Thoracic aorta (tissue), 2 donors: ENCODE measurements around the gene FCN1. TPM values are rescaled to one million over a fixed set of nuclear protein-coding genes. Genes with fewer than 3 reads are reported as not detected.

Experiments
- ATAC-seq: fragments of 150-250 bp; one replicate; pipeline ENCODE4 v1.8.0; 2017; ENCODE audit warnings: low read depth; ENCODE audit not compliant: insufficient number of reproducible peaks, low FRiP score
- DNase-seq: peaks from one replicate; pipeline ENCODE4 v3.0.0-alpha.2; 2020; ENCODE audit warnings: low spot score
- H3K27ac ChIP-seq, 2 donors: fragments of 200-600 bp; sonication (generic); 1 replicate in 1 of 2; 2 replicates in 1 of 2; pipeline ENCODE4 v1.5.1; 2016; ENCODE audit warnings: mild to moderate bottlenecking in 2 of 2, moderate library complexity in 2 of 2
- H3K27me3 ChIP-seq: fragments of 200-600 bp; sonication (generic); replicated peaks from 2 replicates; pipeline ENCODE4 v1.6.0; 2016; ENCODE audit warnings: mild to moderate bottlenecking; ENCODE audit not compliant: insufficient read depth
- H3K36me3 ChIP-seq: fragments of 200-600 bp; sonication (generic); one replicate; pipeline ENCODE4 v1.5.1; 2016
- H3K4me1 ChIP-seq, 2 donors: fragments of 200-600 bp; sonication (generic); 1 replicate in 1 of 2; 2 replicates in 1 of 2; pipeline versions ENCODE4 v1.5.1 to v1.6.0; 2016; ENCODE audit warnings: low read depth in 2 of 2, mild to moderate bottlenecking in 1 of 2; ENCODE audit not compliant: control insufficient read depth in 1 of 2
- H3K4me3 ChIP-seq: fragments of 200-600 bp; sonication (generic); 2 replicates; pipeline ENCODE4 v1.5.1; 2016; ENCODE audit warnings: mild to moderate bottlenecking
- H3K9me3 ChIP-seq: fragments of 200-600 bp; sonication (generic); 2 replicates; pipeline ENCODE4 v1.5.1; 2016
- total RNA-seq, 2 donors: library from RNA; depleted of rRNA; stranded (reverse); fragments of >200 nt; gene quantifications; one replicate each; pipeline versions ENCODE4 v1.1.0 to v1.2.3, GENCODE V29; 2016
- TF ChIP-seq, protein P1 (sequence below): fragments of 200-600 bp; sonication (generic); IDR thresholded peaks from one replicate; pipeline ENCODE4 v1.5.1; 2019; ENCODE audit warnings: antibody characterized with exemption

Gene FCN1
- total RNA-seq, 2 donors from 2014 or later = 2.2 to 14.3 TPM

DNA sequence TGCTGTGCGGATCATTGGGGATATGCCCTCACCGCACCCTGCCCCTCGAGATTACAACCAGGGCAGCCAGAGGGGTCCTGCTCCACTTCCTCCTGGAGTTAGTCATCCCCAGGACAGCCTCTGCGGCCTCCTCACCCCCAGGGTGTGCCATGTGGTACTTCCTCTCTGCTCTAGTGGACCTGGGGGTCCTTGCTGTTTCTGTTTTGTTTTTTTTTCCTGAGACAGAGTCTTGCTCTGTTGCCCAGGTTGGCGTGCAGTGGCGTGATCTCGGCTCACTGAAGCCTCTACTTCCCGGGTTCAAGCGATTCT lies 5.2 kb upstream of the FCN1 start:
- ATAC-seq (no peak), DNase-seq (no peak)
- no peaks in the 10 kb centered on the region for H3K27me3 ChIP-seq
- TF ChIP-seq, protein P1, sequence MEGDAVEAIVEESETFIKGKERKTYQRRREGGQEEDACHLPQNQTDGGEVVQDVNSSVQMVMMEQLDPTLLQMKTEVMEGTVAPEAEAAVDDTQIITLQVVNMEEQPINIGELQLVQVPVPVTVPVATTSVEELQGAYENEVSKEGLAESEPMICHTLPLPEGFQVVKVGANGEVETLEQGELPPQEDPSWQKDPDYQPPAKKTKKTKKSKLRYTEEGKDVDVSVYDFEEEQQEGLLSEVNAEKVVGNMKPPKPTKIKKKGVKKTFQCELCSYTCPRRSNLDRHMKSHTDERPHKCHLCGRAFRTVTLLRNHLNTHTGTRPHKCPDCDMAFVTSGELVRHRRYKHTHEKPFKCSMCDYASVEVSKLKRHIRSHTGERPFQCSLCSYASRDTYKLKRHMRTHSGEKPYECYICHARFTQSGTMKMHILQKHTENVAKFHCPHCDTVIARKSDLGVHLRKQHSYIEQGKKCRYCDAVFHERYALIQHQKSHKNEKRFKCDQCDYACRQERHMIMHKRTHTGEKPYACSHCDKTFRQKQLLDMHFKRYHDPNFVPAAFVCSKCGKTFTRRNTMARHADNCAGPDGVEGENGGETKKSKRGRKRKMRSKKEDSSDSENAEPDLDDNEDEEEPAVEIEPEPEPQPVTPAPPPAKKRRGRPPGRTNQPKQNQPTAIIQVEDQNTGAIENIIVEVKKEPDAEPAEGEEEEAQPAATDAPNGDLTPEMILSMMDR = no peak
- no peaks in the 10 kb centered on the region for H3K36me3 ChIP-seq
- peaks cover 8% of the 10 kb centered on the region for H3K9me3 ChIP-seq
- H3K27ac ChIP-seq = no peak overlapping the region
- H3K4me3 ChIP-seq = no peak overlapping the region
- no peaks in the 10 kb centered on the region for H3K4me1 ChIP-seq

DNA sequence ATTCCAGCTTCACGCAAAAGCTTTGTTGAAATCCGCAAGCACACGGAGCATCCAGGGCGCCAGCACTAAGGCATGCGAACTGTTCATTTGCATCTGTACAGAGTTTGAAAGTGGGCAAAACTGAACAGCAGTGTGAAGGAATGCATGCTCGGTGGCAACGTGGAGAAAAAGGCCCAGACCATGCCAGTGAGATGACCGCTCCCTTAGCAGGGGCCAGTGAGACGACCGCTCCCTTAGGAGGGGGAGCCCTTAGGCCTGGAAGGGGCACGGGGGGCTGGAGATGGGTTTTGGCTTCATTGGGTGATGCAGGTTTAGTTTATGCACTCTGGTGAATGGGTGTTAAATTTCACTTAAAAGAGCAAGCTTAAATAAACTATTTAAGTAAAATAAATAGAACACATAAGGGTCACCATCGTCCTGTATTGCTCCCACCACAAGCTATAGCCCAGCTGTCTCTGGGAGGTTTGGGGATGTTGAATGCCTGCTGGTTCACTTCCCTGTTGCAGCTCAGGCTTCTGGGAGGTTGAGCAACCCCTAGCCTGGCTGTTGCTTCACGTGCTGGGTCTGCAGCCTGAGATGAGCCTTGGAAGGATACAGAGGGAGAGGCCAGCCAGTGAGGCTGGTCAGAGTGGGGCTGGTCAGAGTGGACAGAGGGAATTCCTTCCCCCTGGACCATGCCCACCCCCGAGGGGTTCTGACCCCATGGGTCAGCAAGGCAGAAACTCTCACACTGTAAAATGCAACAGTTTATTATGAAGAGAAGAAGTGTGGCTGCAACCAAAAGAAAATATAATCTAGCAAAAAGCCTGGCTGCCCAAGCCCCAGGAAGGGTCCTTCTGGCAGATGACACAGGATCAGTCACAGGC lies 4.6 kb upstream of the FCN1 start:
- no peak overlapping the region for H3K4me3 ChIP-seq
- DNase-seq (no peak), ATAC-seq (no peak)
- no peak overlapping the region for H3K27ac ChIP-seq
- peaks cover 8% of the 10 kb centered on the region for H3K9me3 ChIP-seq
- no peaks in the 10 kb centered on the region for H3K4me1 ChIP-seq
- no peaks in the 10 kb centered on the region for H3K36me3 ChIP-seq
- TF ChIP-seq, protein P1 = no peak
- no peaks in the 10 kb centered on the region for H3K27me3 ChIP-seq

DNA sequence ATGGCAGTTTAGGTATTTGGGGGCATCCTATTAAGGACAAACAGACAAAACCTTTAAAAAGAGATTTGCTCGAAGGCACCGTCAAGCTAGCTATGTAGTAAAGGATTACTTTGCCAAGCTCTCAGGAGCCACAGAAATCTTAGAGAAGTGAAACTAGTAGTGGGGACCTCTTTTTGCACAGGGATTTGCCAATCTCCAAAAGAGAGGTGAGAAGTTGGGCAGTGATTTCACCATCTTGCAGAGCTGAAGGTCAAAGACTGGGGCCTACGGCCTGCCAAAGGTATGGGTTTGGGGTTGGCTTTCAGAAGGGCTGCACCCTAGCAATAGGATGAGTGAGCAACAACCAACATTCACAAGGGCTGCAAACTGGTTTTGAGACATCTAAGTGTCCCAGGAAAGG lies 1.6 kb upstream of the FCN1 start:
- H3K27ac ChIP-seq = no peak overlapping the region
- DNase-seq = no peak
- H3K4me3 ChIP-seq = no peak overlapping the region
- TF ChIP-seq, protein P1 = no peak
- ATAC-seq = no peak
- no peaks in the 10 kb centered on the region for H3K4me1 ChIP-seq
- no peaks in the 10 kb centered on the region for H3K36me3 ChIP-seq
- no peaks in the 10 kb centered on the region for H3K27me3 ChIP-seq
- peaks cover 8% of the 10 kb centered on the region for H3K9me3 ChIP-seq

DNA sequence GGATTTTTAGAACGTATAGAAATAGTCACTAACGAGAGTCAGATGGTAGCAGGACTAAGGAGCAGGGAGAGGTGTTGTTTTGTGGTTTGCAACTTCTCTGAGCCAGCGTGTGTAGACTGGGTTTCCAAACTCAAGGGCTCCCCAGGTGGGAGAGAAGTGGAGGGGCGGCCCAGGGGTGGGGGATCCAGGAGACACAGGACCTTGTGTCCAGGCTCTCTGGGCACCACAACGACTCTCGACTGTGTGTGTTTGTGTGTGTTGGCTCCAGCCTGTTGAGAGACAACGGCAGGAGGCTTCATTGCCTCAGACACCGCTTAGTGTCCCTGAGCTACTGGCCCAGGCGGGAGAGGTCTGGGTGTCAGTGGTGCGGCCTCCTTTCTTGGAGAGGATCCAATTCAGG lies 934 bp upstream of the FCN1 start:
- H3K4me1 ChIP-seq = no peaks in the 10 kb centered on the region
- ATAC-seq = no peak
- H3K27me3 ChIP-seq = no peaks in the 10 kb centered on the region

DNA sequence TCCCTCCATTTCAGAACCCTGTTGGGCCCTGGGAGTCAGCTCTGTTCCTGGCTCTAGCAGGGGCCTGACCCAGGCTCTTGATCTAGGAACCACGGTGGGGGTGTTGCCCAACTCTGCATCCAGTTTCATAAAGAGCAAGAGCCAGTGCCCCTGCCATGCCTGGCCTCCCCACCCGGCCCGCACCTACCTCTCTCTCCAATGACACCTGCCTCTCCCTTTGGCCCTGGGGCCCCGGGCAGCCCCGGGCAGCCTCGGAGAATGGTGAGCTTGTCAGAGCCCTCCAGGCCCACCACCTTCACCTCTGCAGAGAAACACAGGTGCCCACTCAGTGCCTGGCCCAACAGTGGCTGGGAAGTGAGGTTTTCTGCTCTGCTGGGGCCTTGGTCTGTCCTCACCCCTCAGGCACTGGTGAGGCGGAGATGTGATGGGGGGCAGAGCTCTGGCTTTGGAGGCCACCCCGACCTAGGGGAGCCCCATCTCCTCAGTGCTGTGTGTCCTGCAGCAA lies 1.5 kb downstream of the FCN1 start:
- H3K27ac ChIP-seq = no peak overlapping the region
- H3K27me3 ChIP-seq = no peaks in the 10 kb centered on the region
- TF ChIP-seq, protein P1 = no peak
- H3K36me3 ChIP-seq = no peaks in the 10 kb centered on the region
- no peaks in the 10 kb centered on the region for H3K4me1 ChIP-seq
- DNase-seq (no peak), ATAC-seq (no peak)
- H3K4me3 ChIP-seq = no peak overlapping the region
- peaks cover 8% of the 10 kb centered on the region for H3K9me3 ChIP-seq

More for the DNA sequence above, 934 bp upstream of the FCN1 start:
- Histone ChIP-seq H3K27ac (no peak overlapping the region), H3K9me3 (peaks cover 8% of the 10 kb centered on the region), H3K4me3 (no peak overlapping the region), H3K36me3 (no peaks in the 10 kb centered on the region)
- TF ChIP-seq, protein P1 = no peak
- no peak for DNase-seq
